Keratinocyte (primary cell): ENCODE measurements around the gene LIN9. TPM values are rescaled to one million over a fixed set of nuclear protein-coding genes. Genes with fewer than 3 reads are reported as not detected.

Experiments
- DNase-seq: peaks from one replicate; pipeline ENCODE4 v3.0.0-alpha.2; 2011; ENCODE audit warnings: low read depth, missing footprints, low spot score
- FAIRE-seq: peaks from 2 replicates; lab custom pipeline; 2011; peaks lifted over from hg19 to GRCh38; lab: Jason Lieb, UNC
- H2AFZ ChIP-seq: 2 replicates; pipeline ENCODE4 v1.6.0; 2012; ENCODE audit warnings: low read length, control low read depth, inconsistent platforms; ENCODE audit not compliant: control insufficient read depth
- H3K27ac ChIP-seq: 2 replicates; pipeline ENCODE4 v1.5.1; 2011; ENCODE audit warnings: low read length; ENCODE audit not compliant: control insufficient read depth, insufficient read depth
- H3K27me3 ChIP-seq: 3 replicates; pipeline ENCODE4 v1.6.0; 2011; ENCODE audit warnings: low read length; ENCODE audit not compliant: control insufficient read depth, insufficient read depth; ENCODE audit errors: extremely low read depth
- H3K36me3 ChIP-seq, 2 experiments: 2 replicates in 1 of 2; 3 replicates in 1 of 2; pipeline ENCODE4 v1.5.1; 2011; ENCODE audit warnings: low read length in 2 of 2, mild to moderate bottlenecking in 1 of 2; ENCODE audit not compliant: control insufficient read depth in 2 of 2, insufficient read depth in 2 of 2; ENCODE audit errors: extremely low read depth in 1 of 2
- H3K4me1 ChIP-seq: 3 replicates; pipeline ENCODE4 v1.5.1; 2011; ENCODE audit warnings: low read length; ENCODE audit not compliant: control insufficient read depth, insufficient read depth; ENCODE audit errors: extremely low read depth
- H3K4me2 ChIP-seq: 3 replicates; pipeline ENCODE4 v1.6.0; 2011; ENCODE audit warnings: low read depth, low read length; ENCODE audit not compliant: control insufficient read depth, insufficient read depth; ENCODE audit errors: extremely low read depth
- H3K4me3 ChIP-seq, 3 experiments: fragments of 200-600 bp in 1 of 3; sonication (generic) in 1 of 3; 2 replicates in 2 of 3; 3 replicates in 1 of 3; pipeline ENCODE4 v1.5.1; 2011 to 2016; ENCODE audit warnings: low read length in 3 of 3, mild to moderate bottlenecking in 3 of 3, control low read depth in 2 of 3, inconsistent platforms in 1 of 3, low read depth in 1 of 3, mixed read lengths in 1 of 3, mixed run types in 1 of 3, moderate library complexity in 1 of 3; ENCODE audit not compliant: control insufficient read depth in 2 of 3, insufficient read depth in 2 of 3; ENCODE audit errors: extremely low read depth in 1 of 3
- H3K79me2 ChIP-seq: 2 replicates; pipeline ENCODE4 v1.6.0; 2012; ENCODE audit warnings: low read length; ENCODE audit not compliant: control insufficient read depth, insufficient read depth
- H3K9ac ChIP-seq: 3 replicates; pipeline ENCODE4 v1.6.0; 2011; ENCODE audit warnings: low read length; ENCODE audit not compliant: control insufficient read depth, insufficient read depth; ENCODE audit errors: extremely low read depth
- H3K9me1 ChIP-seq: 3 replicates; pipeline ENCODE4 v1.6.0; 2011; ENCODE audit warnings: low read length; ENCODE audit not compliant: control insufficient read depth, insufficient read depth; ENCODE audit errors: extremely low read depth
- H3K9me3 ChIP-seq: 2 replicates; pipeline ENCODE4 v1.5.1; 2012; ENCODE audit warnings: low read depth, low read length; ENCODE audit not compliant: control insufficient read depth
- H4K20me1 ChIP-seq: 3 replicates; pipeline ENCODE4 v1.6.0; 2011; ENCODE audit warnings: low read length; ENCODE audit not compliant: control insufficient read depth, insufficient read depth; ENCODE audit errors: extremely low read depth
- EZH2 ChIP-seq: IDR thresholded peaks from one replicate; pipeline ENCODE4 v1.6.1; 2012; ENCODE audit warnings: inconsistent platforms, mild to moderate bottlenecking, low read length, moderate library complexity
- dilution Hi-C: fragments of 300-500 bp; cut with MboI; formaldehyde crosslinking; loops from one replicate; pipeline ENCODE4 v1.7.0; 2020; ENCODE audit warnings: low sequenced_read_pairs; ENCODE audit not compliant: extremely low pct_ligation_motif_present
- polyA plus RNA-seq, 5 experiments: library from polyadenylated mRNA; depleted of rRNA in 3 of 5; stranded (reverse) in 3 of 5; stranded (forward) in 1 of 5; unstranded in 1 of 5; fragments of >200 nt; gene quantifications; 1 replicate in 1 of 5; 2 replicates in 3 of 5; 3 replicates in 1 of 5; pipeline versions ENCODE4 v1.2.1 to v1.2.3, GENCODE V29; 2011 to 2012; ENCODE audit warnings: missing spikeins in 2 of 5, low read depth in 1 of 5, low replicate concordance in 1 of 5
- TF ChIP-seq, protein P1 (sequence below), 3 experiments: IDR thresholded peaks in 1 of 3; conservative IDR thresholded peaks in 1 of 3; optimal IDR thresholded peaks in 1 of 3; 2 replicates in 2 of 3; 3 replicates in 1 of 3; pipeline versions ENCODE3 to v1.5.1; 2011; ENCODE audit warnings: low read length in 3 of 3, mild to moderate bottlenecking in 3 of 3, moderate library complexity in 2 of 3, control low read depth in 1 of 3, inconsistent platforms in 1 of 3; ENCODE audit not compliant: insufficient read depth in 2 of 3; ENCODE audit errors: extremely low read depth in 1 of 3

LIN9 gene
- polyA plus RNA-seq, 1 donor (not counting 4 experiments of a cell fraction or from before 2014, with no cell fraction given) = 5.6 TPM

DNA sequence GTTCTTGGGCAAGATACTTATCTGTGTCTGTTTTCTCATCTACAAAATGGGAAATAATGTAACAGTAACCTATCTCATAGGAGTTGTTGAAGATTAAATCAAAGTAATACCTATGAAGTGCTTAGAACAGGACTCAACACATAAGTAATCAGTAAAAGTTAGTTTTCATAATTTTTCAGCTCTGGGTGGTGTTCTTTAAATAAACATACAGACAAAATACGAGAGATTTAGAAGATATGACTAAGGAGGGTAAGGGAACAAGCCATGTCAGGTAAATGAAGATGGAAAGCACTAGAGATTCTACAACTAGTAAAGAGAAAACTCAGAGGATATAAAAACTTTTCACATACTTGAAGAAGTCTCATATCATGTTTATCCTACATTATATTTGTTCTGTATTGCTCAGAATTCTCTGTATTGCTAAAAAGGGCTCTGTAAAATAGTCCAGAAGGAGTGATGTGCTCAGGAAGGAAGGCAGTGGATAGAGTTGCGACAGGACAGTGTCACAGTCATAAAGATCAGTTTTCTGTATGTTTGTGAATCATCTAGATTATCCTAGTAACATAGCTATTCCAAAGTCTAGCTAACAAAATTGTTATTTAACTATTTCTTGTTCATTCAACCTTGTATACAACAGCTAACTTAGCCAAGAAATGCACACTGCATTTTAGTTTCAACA is 16.0 kb downstream of the LIN9 start:
- dilution Hi-C loops = no loop called here
- Histone ChIP-seq H3K9me3 (no peaks in the 10 kb centered on the region), H2AFZ (no peak overlapping the region), H3K4me2 (no peak overlapping the region), H3K79me2 (no peaks in the 10 kb centered on the region), H3K27ac (no peak overlapping the region), H4K20me1 (no peaks in the 10 kb centered on the region), H3K9ac (no peak overlapping the region), H3K4me1 (no peaks in the 10 kb centered on the region), H3K36me3 (peaks cover 0 to 3% of the 10 kb centered on the region in 2 experiments), H3K27me3 (no peaks in the 10 kb centered on the region), H3K4me3 (no peak overlapping the region), H3K9me1 (no peaks in the 10 kb centered on the region)
- DNase-seq = no peak
- TF ChIP-seq, protein P1, sequence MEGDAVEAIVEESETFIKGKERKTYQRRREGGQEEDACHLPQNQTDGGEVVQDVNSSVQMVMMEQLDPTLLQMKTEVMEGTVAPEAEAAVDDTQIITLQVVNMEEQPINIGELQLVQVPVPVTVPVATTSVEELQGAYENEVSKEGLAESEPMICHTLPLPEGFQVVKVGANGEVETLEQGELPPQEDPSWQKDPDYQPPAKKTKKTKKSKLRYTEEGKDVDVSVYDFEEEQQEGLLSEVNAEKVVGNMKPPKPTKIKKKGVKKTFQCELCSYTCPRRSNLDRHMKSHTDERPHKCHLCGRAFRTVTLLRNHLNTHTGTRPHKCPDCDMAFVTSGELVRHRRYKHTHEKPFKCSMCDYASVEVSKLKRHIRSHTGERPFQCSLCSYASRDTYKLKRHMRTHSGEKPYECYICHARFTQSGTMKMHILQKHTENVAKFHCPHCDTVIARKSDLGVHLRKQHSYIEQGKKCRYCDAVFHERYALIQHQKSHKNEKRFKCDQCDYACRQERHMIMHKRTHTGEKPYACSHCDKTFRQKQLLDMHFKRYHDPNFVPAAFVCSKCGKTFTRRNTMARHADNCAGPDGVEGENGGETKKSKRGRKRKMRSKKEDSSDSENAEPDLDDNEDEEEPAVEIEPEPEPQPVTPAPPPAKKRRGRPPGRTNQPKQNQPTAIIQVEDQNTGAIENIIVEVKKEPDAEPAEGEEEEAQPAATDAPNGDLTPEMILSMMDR (optimal IDR thresholded peaks at IDR 0.05 in 1 of 3, IDR thresholded peaks at IDR 0.05 in 1 of 3, conservative IDR thresholded peaks at IDR 0.05 in 1 of 3; ENCODE audit: extremely low read depth in 1 of 3, insufficient read depth in 2 of 3, low read length in 3 of 3) = no peak
- no peak for TF ChIP-seq EZH2
- no peak for FAIRE-seq

DNA sequence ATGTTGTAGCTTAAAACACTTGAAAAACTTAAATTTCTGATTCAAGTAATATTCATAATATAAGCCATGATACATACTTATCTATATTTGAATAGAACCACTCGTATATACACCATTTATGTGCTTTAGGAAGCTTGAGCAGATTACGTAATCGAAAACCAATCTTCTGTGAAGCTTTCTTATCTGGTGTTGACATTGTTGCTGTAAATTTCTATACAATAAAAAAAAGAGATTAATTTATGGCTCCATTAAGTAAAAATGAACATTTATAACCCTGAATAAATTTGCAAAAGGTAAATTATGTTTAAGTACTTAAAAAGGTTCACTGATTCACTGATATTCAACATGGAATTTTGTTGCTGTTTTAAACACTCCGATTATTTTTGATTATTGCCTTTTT is 21.4 kb downstream of the LIN9 start:
- Histone ChIP-seq H3K9me1 (no peaks in the 10 kb centered on the region), H3K36me3 (peaks cover 0 to 3% of the 10 kb centered on the region in 2 experiments), H3K79me2 (no peaks in the 10 kb centered on the region), H4K20me1 (no peaks in the 10 kb centered on the region), H2AFZ (no peak overlapping the region), H3K9me3 (no peaks in the 10 kb centered on the region), H3K9ac (no peak overlapping the region), H3K4me1 (no peaks in the 10 kb centered on the region), H3K27ac (no peak overlapping the region), H3K27me3 (no peaks in the 10 kb centered on the region), H3K4me3 (no peak overlapping the region), H3K4me2 (no peak overlapping the region)
- no peak for DNase-seq
- dilution Hi-C loops = no loop called here
- no peak for TF ChIP-seq EZH2
- TF ChIP-seq, protein P1 (optimal IDR thresholded peaks at IDR 0.05 in 1 of 3, IDR thresholded peaks at IDR 0.05 in 1 of 3, conservative IDR thresholded peaks at IDR 0.05 in 1 of 3; ENCODE audit: extremely low read depth in 1 of 3, insufficient read depth in 2 of 3, low read length in 3 of 3) = no peak
- FAIRE-seq = no peak
